ENCODE data around the gene CTIF.

- TF ChIP-seq REST (IDR thresholded peaks at IDR 0.05): no peak
- no peak for TF ChIP-seq TAF1 (conservative IDR thresholded peaks at IDR 0.05)
These were observed 4.4 kb downstream of the CTIF start for GRCh38 chr18:48543228-48543627.

All from liver (tissue), 2 donors.